ENCODE data around the gene KLHL40.

GRCh38 chr3:42704136-42704841, 19.0 kb downstream of the KLHL40 start:
- TF ChIP-seq, protein P1, sequence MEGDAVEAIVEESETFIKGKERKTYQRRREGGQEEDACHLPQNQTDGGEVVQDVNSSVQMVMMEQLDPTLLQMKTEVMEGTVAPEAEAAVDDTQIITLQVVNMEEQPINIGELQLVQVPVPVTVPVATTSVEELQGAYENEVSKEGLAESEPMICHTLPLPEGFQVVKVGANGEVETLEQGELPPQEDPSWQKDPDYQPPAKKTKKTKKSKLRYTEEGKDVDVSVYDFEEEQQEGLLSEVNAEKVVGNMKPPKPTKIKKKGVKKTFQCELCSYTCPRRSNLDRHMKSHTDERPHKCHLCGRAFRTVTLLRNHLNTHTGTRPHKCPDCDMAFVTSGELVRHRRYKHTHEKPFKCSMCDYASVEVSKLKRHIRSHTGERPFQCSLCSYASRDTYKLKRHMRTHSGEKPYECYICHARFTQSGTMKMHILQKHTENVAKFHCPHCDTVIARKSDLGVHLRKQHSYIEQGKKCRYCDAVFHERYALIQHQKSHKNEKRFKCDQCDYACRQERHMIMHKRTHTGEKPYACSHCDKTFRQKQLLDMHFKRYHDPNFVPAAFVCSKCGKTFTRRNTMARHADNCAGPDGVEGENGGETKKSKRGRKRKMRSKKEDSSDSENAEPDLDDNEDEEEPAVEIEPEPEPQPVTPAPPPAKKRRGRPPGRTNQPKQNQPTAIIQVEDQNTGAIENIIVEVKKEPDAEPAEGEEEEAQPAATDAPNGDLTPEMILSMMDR (IDR thresholded peaks at IDR 0.05) = no peak
- no peak for TF ChIP-seq POLR2AphosphoS5 (IDR thresholded peaks at IDR 0.05; ENCODE audit: low read depth, low read length)
- no peak for TF ChIP-seq TCF7L2 (IDR thresholded peaks at IDR 0.05; ENCODE audit: low read depth, low read length)
- no peak for TF ChIP-seq REST (IDR thresholded peaks at IDR 0.05; ENCODE audit: insufficient read depth in 1 of 2, low read depth in 2 of 2, low read length in 1 of 2)

Measured in Panc1 (cell line).